RWPE1 (cell line): ENCODE measurements around the gene OR4L1.

Source experiments
- CTCF ChIA-PET: fragments of 350-600 bp; sonication (Branson Sonifier 250); formaldehyde crosslinking; extraction: SDS; loops from one replicate; lab custom pipeline; 2021; lab: Yijun Ruan, JAX
- POLR2A ChIA-PET: fragments of 400-600 bp; formaldehyde crosslinking; extraction: SDS; loops from one replicate; lab custom pipeline; 2020; ENCODE audit warnings: antibody characterized with exemption; ENCODE audit not compliant: low non-redundant PET; lab: Yijun Ruan, JAX
- DNase-seq: peaks from one replicate; pipeline ENCODE4 v3.0.0; 2012; ENCODE audit warnings: low spot score
- H3K27ac ChIP-seq: fragments of 450-650 bp; 2 replicates; pipeline ENCODE4 v1.5.1; 2017
- TF ChIP-seq, protein P1 (sequence below): fragments of 450-650 bp; conservative IDR thresholded peaks from 2 replicates; pipeline ENCODE4 v1.5.1; 2017; ENCODE audit warnings: low read depth, mild to moderate bottlenecking

Gene OR4L1, protein sequence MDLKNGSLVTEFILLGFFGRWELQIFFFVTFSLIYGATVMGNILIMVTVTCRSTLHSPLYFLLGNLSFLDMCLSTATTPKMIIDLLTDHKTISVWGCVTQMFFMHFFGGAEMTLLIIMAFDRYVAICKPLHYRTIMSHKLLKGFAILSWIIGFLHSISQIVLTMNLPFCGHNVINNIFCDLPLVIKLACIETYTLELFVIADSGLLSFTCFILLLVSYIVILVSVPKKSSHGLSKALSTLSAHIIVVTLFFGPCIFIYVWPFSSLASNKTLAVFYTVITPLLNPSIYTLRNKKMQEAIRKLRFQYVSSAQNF

DNA sequence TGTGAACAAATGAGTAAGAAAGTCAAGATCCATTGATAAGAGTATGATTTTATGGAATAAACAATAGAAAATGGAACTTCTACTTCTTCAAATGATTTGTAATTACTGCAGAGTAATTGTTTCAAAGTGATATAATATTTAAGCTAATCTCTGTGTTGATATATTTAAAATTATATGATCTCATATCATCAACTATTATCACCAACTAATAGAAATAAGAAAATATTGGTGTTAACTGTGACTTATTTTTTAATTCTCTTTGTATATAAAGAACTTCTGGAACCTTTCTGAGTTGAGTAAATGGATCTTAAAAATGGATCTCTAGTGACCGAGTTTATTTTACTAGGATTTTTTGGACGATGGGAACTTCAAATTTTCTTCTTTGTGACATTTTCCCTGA, at the start of gene OR4L1:
Gene OR4L1, plus strand, starts transcription at position 301 of the 400 bp plus-strand sequence. Its CDS starts 0 bp downstream, at position 301.
- TF ChIP-seq, protein P1, sequence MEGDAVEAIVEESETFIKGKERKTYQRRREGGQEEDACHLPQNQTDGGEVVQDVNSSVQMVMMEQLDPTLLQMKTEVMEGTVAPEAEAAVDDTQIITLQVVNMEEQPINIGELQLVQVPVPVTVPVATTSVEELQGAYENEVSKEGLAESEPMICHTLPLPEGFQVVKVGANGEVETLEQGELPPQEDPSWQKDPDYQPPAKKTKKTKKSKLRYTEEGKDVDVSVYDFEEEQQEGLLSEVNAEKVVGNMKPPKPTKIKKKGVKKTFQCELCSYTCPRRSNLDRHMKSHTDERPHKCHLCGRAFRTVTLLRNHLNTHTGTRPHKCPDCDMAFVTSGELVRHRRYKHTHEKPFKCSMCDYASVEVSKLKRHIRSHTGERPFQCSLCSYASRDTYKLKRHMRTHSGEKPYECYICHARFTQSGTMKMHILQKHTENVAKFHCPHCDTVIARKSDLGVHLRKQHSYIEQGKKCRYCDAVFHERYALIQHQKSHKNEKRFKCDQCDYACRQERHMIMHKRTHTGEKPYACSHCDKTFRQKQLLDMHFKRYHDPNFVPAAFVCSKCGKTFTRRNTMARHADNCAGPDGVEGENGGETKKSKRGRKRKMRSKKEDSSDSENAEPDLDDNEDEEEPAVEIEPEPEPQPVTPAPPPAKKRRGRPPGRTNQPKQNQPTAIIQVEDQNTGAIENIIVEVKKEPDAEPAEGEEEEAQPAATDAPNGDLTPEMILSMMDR = no peak
- no peak for DNase-seq
- H3K27ac ChIP-seq = no peak within 1 kb of the TSS
- ChIA-PET CTCF (no interaction called here), POLR2A (no interaction called here)

DNA sequence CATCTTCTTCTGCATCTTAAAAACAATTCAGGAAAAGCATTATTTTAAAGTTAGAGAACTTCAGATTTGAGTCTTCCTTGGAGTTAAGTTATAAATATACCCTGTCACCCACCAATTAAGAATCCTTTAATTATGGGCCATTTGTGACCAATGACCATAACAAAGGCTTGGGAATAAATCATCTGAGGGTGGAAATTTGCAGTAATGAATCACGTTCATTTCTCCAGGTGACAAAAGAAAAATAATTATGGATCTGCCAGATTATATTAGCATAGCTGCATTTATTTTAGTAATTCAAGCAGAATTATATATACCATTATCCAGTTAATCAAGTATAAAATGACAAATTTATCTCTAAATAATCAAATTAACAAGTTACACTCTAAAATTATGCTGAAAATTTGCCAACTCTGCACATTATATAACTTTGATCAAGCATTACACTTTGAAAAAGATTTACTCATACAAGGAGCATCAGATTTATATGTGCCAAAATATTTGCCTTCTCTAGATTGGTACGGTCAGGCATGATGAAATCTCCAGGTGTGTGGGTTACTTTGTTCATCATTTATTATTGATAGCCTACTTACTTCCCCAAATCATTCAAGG, 40.5 kb upstream of the OR4L1 start, which contains the start of gene OR4K14:
Gene OR4K14, minus strand, starts transcription at position 51 of the 609 bp plus-strand sequence. CDS start 4,114 bp downstream, outside the sequence.
- CTCF ChIA-PET = no interaction called here
- no peak for DNase-seq
- no peak within 1 kb of the TSS for H3K27ac ChIP-seq
- POLR2A ChIA-PET = no interaction called here
- TF ChIP-seq, protein P1 = no peak

DNA sequence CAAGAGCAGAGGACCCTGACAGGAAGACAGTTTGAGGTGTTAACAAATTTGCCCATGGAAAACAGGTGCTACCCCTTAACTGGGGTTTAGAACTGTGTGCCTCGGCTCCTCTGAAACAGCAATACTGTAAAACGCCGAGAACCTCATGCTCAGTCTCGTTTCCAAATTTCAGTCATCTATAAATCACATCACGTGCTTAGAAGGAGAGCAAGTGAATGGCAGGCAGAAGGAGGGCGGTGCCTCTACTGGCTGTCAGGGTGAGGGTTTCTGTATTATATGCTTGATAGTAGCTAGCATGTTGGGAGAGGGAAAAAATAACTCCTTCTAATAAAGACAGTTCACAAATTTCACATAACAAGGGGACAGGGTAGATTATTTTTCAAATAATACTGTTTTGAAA, 28.8 kb upstream of the OR4L1 start:
- ChIA-PET POLR2A (no interaction called here), CTCF (no interaction called here)
- no peak for DNase-seq
- TF ChIP-seq, protein P1 = no peak
- no peak overlapping the region for H3K27ac ChIP-seq

DNA sequence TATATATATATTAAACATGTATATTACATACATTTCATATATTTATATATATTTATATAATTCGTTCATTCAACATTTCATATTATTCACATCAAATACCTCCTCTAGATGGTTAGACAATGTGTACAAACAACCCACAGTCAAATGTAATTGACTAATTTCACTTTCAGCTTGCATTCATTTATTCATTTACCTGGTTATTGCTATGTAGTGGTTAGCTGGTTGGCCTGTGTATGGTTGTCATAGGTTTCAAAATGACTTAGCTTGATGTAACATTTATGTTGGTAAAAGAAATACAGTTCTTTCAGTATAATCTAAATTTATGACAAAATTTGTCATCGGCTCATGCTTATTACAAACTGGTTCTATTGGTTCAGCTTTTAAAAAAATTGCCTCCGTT, 24.4 kb upstream of the OR4L1 start:
- TF ChIP-seq, protein P1 = no peak
- H3K27ac ChIP-seq = no peak overlapping the region
- CTCF ChIA-PET = interaction anchor here (0.6 kb wide), 1 partner anchor 67 kb away, joined by 3 read pairs; no protein-coding TSS in a partner anchor
- DNase-seq = no peak
- POLR2A ChIA-PET = no interaction called here

DNA sequence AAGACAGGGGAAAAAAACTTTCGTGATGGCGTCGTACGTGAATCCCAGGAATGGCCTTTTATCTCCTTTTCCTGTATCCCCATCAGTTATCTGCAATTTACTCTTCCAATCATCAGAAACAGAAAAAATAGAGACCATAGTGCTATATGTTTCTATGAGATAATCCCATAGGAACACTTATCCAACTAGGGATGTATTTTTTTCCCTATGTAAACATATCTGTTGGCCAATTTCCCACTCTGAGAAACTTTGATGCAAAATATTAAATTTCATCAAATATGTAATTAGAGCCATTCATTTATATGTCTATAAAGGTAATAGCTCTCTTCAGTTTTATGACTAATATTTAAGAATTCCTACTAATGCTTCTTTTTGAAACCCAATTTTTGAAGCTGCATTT, 23.9 kb upstream of the OR4L1 start, which contains the start of gene OR4K13:
Gene OR4K13, minus strand, starts transcription at position 101 of the 400 bp plus-strand sequence. CDS start 1,280 bp downstream, outside the sequence.
- ChIA-PET CTCF (no interaction called here), POLR2A (no interaction called here)
- H3K27ac ChIP-seq = no peak within 1 kb of the TSS
- TF ChIP-seq, protein P1 = no peak
- DNase-seq = no peak

DNA sequence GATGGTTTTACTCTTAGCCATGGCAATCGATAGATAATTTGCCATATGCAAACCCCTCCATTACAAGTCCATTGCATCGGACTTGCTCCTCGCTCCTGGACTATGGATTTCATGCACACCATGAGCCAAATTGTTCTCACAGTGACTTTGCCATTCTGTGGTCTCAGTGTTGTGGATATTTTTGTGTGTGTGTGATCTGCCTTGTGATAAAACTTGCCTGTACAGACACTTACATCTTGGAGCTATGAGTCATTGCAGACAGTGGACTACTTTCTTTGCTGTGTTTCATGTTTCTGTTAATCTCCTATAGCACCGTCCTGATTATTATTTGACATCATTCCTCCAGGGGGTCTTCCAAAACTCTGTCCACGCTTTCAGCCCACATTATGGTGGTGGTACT, 15.6 kb upstream of the OR4L1 start:
- no peak overlapping the region for H3K27ac ChIP-seq
- ChIA-PET POLR2A (no interaction called here), CTCF (no interaction called here)
- no peak for DNase-seq
- TF ChIP-seq, protein P1 = no peak
